ENCODE results near the gene KCNJ12.
"Not testable (repeated sequence)": the region's sequence is repeated elsewhere in the genome, so short reads cannot be mapped to it uniquely, and the experiment has no call there.

KCNJ12 gene

DNA sequence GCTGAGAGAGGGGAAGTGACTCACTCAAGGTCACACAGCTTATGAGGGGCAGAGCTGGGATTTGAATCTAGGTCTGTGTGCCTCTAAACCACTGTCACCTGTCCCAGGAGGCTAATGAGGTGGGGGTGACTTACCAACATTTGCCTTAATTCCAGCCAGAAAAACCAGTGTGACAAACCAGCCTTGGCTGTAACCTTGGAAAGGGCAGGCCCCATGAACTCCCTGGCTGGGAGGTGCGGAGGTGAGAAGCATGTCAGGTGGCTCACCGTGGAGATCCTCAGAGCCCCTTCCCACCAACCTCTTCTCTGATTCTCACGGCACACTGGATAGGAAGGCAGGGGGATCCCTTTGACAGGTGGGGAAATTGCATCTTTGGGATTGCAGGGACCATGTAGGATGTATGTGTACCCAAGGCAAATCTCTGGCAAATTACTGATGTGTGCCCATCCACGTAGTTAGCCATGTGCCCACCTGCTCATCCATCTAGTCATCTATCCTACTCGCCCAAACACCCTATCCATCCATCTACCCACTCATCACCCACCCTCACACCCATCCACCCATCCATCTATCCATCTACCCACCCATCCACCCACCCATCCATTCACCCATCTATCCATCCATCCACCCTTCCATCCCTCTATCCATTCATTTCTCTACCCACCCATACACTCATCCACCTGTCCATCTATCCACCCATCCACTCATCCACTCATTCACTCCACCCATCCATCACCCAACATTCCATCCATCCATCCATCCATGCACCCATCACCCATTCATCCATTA lies 30.7 kb downstream of the KCNJ12 start:
- not testable (repeated sequence) for H3K36me3 ChIP-seq (ENCODE audit: control insufficient read depth, insufficient read depth, low read length); H3K4me1 ChIP-seq (ENCODE audit: control insufficient read depth, insufficient read depth, low read length); H3K27ac ChIP-seq (ENCODE audit: insufficient read depth, low read depth, low read length, poor library complexity, severe bottlenecking); H3K9me3 ChIP-seq (ENCODE audit: control insufficient read depth, low read length); H3K27me3 ChIP-seq (ENCODE audit: control insufficient read depth, insufficient read depth, low read length, poor library complexity, severe bottlenecking); H3K4me3 ChIP-seq (ENCODE audit: insufficient read depth, low read depth, low read length)
- WGBS, 2 experiments = 68 to 82% methylated on average over 3 of the region's 5 CpGs

DNA sequence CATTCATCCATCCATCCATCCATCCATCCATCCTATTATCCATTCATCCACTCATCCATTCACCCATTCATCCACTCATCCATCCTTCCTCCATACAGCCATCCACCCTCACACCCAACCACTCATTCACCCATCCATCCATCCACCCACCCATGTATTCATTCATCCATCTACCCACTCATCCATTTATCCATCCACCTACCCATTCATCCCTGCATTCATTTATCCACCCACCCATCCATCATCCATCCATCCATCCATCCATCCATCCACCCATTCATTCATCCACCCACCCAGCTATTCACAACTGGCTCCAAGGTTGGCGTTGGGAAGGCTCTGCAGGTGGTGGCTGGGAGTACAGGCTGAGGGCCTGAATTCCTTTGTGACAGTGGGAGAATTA lies 31.6 kb downstream of the KCNJ12 start:
- WGBS, 2 experiments = 100% methylated on average over 1 of the region's 1 CpG; no CpG with 5 or more reads in 1 of the 2 experiments
- not testable (repeated sequence) for H3K4me3 ChIP-seq (ENCODE audit: insufficient read depth, low read depth, low read length); H3K4me1 ChIP-seq (ENCODE audit: control insufficient read depth, insufficient read depth, low read length)

DNA sequence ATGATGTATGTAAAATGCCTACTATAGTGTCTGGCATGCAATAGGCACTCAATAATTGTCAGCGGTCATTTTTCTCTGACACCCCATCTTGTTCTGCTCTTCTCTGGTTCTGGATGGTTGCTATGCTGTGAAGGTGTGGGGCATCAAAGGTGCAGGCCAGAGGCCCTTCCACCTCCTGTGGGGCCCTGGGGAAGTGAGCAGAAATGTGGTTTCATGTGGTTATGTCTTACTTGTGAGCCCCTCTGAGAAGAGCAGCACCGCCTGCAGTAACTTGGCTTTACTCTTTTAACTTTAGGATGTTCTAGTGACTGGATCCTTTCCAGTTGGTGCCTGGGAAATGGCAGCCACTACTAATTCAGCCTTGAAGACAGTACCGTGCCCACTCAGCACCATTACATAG lies 32.1 kb downstream of the KCNJ12 start:
- not testable (repeated sequence) for H3K27ac ChIP-seq (ENCODE audit: insufficient read depth, low read depth, low read length, poor library complexity, severe bottlenecking); H3K9me3 ChIP-seq (ENCODE audit: control insufficient read depth, low read length); H3K27me3 ChIP-seq (ENCODE audit: control insufficient read depth, insufficient read depth, low read length, poor library complexity, severe bottlenecking); H3K36me3 ChIP-seq (ENCODE audit: control insufficient read depth, insufficient read depth, low read length); H3K4me3 ChIP-seq (ENCODE audit: insufficient read depth, low read depth, low read length); H3K4me1 ChIP-seq (ENCODE audit: control insufficient read depth, insufficient read depth, low read length)
- WGBS, 2 experiments = 52 to 76% methylated on average over 2 of the region's 3 CpGs

More for the DNA sequence above, 31.6 kb downstream of the KCNJ12 start:
- not testable (repeated sequence) for H3K36me3 ChIP-seq (ENCODE audit: control insufficient read depth, insufficient read depth, low read length); H3K9me3 ChIP-seq (ENCODE audit: control insufficient read depth, low read length); H3K27ac ChIP-seq (ENCODE audit: insufficient read depth, low read depth, low read length, poor library complexity, severe bottlenecking); H3K27me3 ChIP-seq (ENCODE audit: control insufficient read depth, insufficient read depth, low read length, poor library complexity, severe bottlenecking)

DNA sequence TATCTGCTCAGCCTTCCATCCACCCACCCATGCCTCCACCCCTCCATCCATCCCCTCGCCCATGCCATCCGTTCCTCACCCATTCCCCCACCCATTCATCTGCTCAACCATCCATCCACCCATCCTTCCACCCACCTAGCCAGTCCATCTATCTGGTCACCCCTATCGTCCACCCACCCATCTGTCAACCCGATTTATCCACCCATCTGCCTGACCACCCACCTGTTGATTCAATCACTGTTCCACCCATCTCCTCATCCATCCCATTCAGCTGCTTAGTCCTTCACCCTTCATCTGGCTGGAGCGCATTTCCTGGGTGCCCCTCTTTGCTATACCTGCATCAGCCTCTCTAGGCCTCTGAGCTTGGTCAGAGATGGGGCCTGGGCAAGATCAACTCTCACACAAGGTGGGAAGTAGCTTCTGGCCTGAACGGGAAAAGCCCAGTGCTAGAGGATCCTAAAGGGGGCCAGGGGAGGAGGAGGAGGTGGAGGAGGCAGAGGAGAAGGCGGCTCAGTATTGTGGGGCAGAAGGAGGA lies 32.7 kb downstream of the KCNJ12 start:
- not testable (repeated sequence) for H3K4me1 ChIP-seq (ENCODE audit: control insufficient read depth, insufficient read depth, low read length); H3K27me3 ChIP-seq (ENCODE audit: control insufficient read depth, insufficient read depth, low read length, poor library complexity, severe bottlenecking); H3K4me3 ChIP-seq (ENCODE audit: insufficient read depth, low read depth, low read length); H3K36me3 ChIP-seq (ENCODE audit: control insufficient read depth, insufficient read depth, low read length); H3K9me3 ChIP-seq (ENCODE audit: control insufficient read depth, low read length); H3K27ac ChIP-seq (ENCODE audit: insufficient read depth, low read depth, low read length, poor library complexity, severe bottlenecking)
- 82 to 86% methylated on average over 6 of the region's 7 CpGs for WGBS, 2 experiments

DNA sequence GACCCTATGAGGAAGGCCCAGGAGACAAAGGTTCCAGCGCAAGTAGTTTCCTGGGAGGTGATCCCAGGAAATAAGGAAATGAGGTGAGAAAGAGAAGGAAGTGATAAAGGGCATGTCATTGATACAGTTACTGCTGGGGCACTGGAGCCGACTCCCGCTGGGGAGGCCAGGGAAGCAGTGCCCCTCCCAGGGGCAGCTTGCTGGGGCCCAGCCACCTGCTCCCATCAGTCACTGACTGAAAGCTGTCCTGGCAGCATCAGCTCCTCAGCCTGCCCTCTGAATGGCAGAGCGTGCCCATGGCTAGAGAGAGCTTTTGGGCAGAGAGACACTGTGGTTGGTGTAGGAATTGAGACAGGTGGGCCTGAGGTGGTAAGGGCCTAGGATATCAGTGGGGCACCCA lies 33.2 kb downstream of the KCNJ12 start:
- H3K36me3 ChIP-seq (ENCODE audit: control insufficient read depth, insufficient read depth, low read length); H3K4me3 ChIP-seq (ENCODE audit: insufficient read depth, low read depth, low read length); H3K4me1 ChIP-seq (ENCODE audit: control insufficient read depth, insufficient read depth, low read length); H3K27ac ChIP-seq (ENCODE audit: insufficient read depth, low read depth, low read length, poor library complexity, severe bottlenecking); H3K9me3 ChIP-seq (ENCODE audit: control insufficient read depth, low read length); H3K27me3 ChIP-seq (ENCODE audit: control insufficient read depth, insufficient read depth, low read length, poor library complexity, severe bottlenecking): not testable (repeated sequence)
- 78 to 85% methylated on average over 4 of the region's 4 CpGs for WGBS, 2 experiments

DNA sequence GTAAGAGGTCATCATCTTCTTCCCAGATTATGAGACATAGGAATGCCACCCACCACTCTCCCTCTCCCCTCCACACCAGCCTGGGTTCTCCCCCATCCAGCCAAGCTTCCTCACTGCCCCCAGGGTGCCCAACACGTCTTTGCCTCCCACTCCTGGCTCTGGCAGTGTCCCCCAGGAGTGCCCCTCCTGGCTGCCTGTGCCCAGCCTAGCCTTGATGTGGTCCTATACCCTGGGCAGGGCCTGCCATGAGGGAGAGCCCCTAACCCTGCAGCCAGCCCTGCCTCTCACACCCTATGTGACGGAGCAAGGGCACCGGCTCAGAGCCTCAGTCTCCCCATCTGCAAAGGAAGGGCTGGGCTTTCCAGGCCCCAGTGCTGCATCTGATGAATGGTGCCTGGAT lies 33.8 kb downstream of the KCNJ12 start:
- not testable (repeated sequence) for H3K27ac ChIP-seq (ENCODE audit: insufficient read depth, low read depth, low read length, poor library complexity, severe bottlenecking); H3K9me3 ChIP-seq (ENCODE audit: control insufficient read depth, low read length); H3K4me1 ChIP-seq (ENCODE audit: control insufficient read depth, insufficient read depth, low read length); H3K27me3 ChIP-seq (ENCODE audit: control insufficient read depth, insufficient read depth, low read length, poor library complexity, severe bottlenecking); H3K4me3 ChIP-seq (ENCODE audit: insufficient read depth, low read depth, low read length); H3K36me3 ChIP-seq (ENCODE audit: control insufficient read depth, insufficient read depth, low read length)
- 89 to 92% methylated on average over 3 of the region's 3 CpGs for WGBS, 2 experiments

DNA sequence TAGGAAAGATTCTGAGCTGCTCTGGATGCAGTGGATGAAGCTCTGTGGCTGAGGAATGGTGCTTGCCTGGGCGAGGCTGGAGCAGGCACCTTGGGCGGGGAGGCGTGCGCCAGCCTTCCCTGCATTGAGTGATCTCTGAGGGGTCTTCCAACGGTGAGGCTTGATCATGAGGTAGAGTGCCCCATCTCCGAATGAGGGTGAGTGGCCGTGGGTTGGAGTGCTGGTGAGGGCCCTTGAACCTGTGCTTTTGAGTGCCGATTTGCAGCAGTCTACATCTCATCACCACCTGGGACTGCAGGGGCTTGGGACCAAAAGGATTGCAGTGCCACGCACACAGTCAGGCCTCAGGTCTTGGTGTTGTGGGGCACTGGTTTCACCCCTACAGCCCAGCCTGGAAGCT lies 34.2 kb downstream of the KCNJ12 start:
- not testable (repeated sequence) for H3K27ac ChIP-seq (ENCODE audit: insufficient read depth, low read depth, low read length, poor library complexity, severe bottlenecking); H3K4me1 ChIP-seq (ENCODE audit: control insufficient read depth, insufficient read depth, low read length); H3K4me3 ChIP-seq (ENCODE audit: insufficient read depth, low read depth, low read length); H3K36me3 ChIP-seq (ENCODE audit: control insufficient read depth, insufficient read depth, low read length); H3K27me3 ChIP-seq (ENCODE audit: control insufficient read depth, insufficient read depth, low read length, poor library complexity, severe bottlenecking); H3K9me3 ChIP-seq (ENCODE audit: control insufficient read depth, low read length)
- 71 to 76% methylated on average over 8 of the region's 9 CpGs for WGBS, 2 experiments

DNA sequence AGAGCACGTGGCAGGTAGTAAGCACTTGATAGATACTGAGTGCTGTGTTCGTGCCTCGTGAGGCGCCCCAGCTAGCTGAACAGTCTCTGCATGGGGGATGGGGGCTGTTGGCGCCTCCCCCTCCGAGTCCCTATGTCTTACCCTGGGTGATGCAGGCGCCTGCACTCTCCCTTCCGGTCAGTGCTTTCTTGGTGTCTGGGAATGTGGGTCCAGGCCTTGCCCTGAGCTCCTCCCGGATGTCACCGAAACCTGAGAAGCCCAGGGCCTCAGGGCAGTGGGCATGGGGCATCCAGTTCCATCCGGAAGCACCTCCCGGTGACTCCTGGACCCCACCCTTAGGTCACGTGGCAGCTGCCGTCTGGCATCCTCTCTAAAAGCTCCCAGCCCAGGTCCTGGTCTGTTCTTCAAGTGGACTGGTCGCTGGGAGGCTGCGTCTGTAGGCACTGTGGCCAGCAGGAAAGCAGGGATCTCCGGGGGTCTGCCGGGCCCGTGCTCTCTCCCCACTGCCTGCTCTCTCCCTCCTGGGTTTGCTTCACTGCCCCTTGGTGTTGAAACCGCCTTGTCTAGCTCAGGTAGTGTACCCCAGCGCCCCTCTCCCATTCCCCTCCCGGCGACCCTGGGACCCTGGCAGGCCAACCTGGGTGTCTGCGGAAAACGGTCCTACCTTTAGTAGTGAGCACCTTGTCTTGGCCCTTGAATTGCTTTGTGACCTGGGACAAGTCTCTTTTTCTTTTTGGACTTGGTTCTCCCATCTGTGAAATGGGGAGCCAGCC lies 34.9 kb downstream of the KCNJ12 start:
- H3K4me1 ChIP-seq (ENCODE audit: control insufficient read depth, insufficient read depth, low read length); H3K9me3 ChIP-seq (ENCODE audit: control insufficient read depth, low read length); H3K36me3 ChIP-seq (ENCODE audit: control insufficient read depth, insufficient read depth, low read length); H3K27ac ChIP-seq (ENCODE audit: insufficient read depth, low read depth, low read length, poor library complexity, severe bottlenecking); H3K4me3 ChIP-seq (ENCODE audit: insufficient read depth, low read depth, low read length); H3K27me3 ChIP-seq (ENCODE audit: control insufficient read depth, insufficient read depth, low read length, poor library complexity, severe bottlenecking): not testable (repeated sequence)
- 87 to 88% methylated on average over 23 to 24 of the region's 25 CpGs for WGBS, 2 experiments

DNA sequence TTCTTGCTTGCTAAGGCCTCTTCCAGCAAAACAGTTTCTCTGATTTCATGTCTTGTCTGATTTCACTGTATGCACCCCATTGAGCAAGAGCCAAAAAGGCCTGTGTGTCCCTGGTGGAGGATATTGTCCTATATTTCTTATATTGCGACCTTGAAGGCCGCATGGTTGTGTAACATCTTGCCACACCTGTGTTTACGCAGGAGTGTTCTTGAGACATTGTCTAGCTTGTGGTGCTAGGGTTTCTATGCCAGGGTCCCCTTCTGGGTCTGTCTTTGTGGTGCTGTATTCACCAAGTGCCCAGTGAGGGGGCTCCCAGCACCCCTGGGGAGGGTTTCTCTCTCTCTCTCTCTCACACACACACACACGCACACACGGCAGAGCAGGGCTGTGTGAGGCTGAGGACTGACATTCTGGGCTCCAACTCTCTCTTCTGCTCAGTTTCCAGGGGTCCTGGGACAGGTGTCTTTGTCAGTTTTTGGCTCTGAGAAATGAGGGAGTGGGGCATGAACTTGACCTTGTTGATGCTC lies 35.6 kb downstream of the KCNJ12 start:
- not testable (repeated sequence) for H3K9me3 ChIP-seq (ENCODE audit: control insufficient read depth, low read length); H3K4me1 ChIP-seq (ENCODE audit: control insufficient read depth, insufficient read depth, low read length); H3K36me3 ChIP-seq (ENCODE audit: control insufficient read depth, insufficient read depth, low read length); H3K4me3 ChIP-seq (ENCODE audit: insufficient read depth, low read depth, low read length); H3K27ac ChIP-seq (ENCODE audit: insufficient read depth, low read depth, low read length, poor library complexity, severe bottlenecking); H3K27me3 ChIP-seq (ENCODE audit: control insufficient read depth, insufficient read depth, low read length, poor library complexity, severe bottlenecking)
- 93% methylated on average over 3 to 5 of the region's 5 CpGs for WGBS, 2 experiments

DNA sequence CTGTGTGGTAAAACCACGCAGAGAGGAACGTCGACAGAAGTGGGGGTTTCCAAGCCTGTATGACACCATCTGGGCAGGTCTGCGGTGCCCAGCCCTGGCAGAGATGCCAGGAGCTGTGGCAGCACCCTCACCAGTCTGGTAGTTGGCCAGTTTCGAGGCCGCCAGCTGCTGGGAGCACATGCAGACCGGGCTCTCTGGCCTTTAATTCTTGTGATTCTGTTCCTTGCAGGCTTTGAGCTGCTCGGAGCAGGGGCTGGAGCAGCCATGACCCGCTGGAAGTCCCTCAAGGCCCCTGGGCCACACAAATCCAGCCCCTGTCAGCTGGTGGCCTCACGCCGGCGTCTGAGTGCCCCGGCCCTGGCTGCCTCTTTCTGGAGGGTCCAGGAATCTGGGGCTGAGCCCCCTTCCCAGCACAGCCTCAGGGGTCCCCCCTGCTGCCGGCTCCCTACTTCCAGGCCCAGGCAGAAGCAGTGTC lies 36.1 kb downstream of the KCNJ12 start:
- H3K27ac ChIP-seq (ENCODE audit: insufficient read depth, low read depth, low read length, poor library complexity, severe bottlenecking); H3K4me1 ChIP-seq (ENCODE audit: control insufficient read depth, insufficient read depth, low read length); H3K27me3 ChIP-seq (ENCODE audit: control insufficient read depth, insufficient read depth, low read length, poor library complexity, severe bottlenecking); H3K4me3 ChIP-seq (ENCODE audit: insufficient read depth, low read depth, low read length); H3K9me3 ChIP-seq (ENCODE audit: control insufficient read depth, low read length); H3K36me3 ChIP-seq (ENCODE audit: control insufficient read depth, insufficient read depth, low read length): not testable (repeated sequence)
- WGBS, 2 experiments = 90% methylated on average over 14 of the region's 14 CpGs

All from ectodermal cell (in vitro differentiated cells).